Fibroblast of gingiva (primary cell): Measurements from ENCODE around the gene SPATA1.
"Not testable (repeated sequence)": the region's sequence is repeated elsewhere in the genome, so short reads cannot be mapped to it uniquely, and the experiment has no call there.

Experiments used
- DNase-seq: peaks from one replicate; pipeline ENCODE4 v3.0.0-alpha.2; 2011; ENCODE audit warnings: low read depth

SPATA1 gene

GRCh38 chr1:84506002-84506728 lies at the start of gene SPATA1, which contains the start of gene GNG5:
SPATA1 (plus strand) TSS chr1:84506386; CDS start chr1:84516360, 9,974 bp downstream.
GNG5 (minus strand) TSS chr1:84506581; CDS start chr1:84506091, 490 bp downstream.
- DNase-seq: peak; percentile 95

- no peak for DNase-seq
Measured at GRCh38 chr1:84462118-84462517, 44.1 kb upstream of the SPATA1 start.

GRCh38 chr1:84467298-84467697 lies 38.9 kb upstream of the SPATA1 start:
- no peak for DNase-seq

GRCh38 chr1:84476225-84476624 lies 30.0 kb upstream of the SPATA1 start:
- no peak for DNase-seq

- DNase-seq: peak; percentile 79
Measured at GRCh38 chr1:84478876-84479868, 27.0 kb upstream of the SPATA1 start, which contains the start of gene RPF1. RPF1 (plus strand) TSS chr1:84479266; CDS start chr1:84479282, 16 bp downstream.

- DNase-seq: no peak
Measured at GRCh38 chr1:84479998-84480397, 26.2 kb upstream of the SPATA1 start.

GRCh38 chr1:84480650-84481049 lies 25.5 kb upstream of the SPATA1 start:
- no peak for DNase-seq

- DNase-seq: no peak
Measured at GRCh38 chr1:84481317-84481716, 24.9 kb upstream of the SPATA1 start.

- DNase-seq: no peak
Measured at GRCh38 chr1:84488107-84488506, 18.1 kb upstream of the SPATA1 start.

GRCh38 chr1:84489766-84490165 lies 16.4 kb upstream of the SPATA1 start:
- DNase-seq: peak; percentile 25

- no peak for DNase-seq
Measured at GRCh38 chr1:84492726-84493125, 13.5 kb upstream of the SPATA1 start.

GRCh38 chr1:84493747-84494146 lies 12.4 kb upstream of the SPATA1 start:
- DNase-seq: no peak

- no peak for DNase-seq
Measured at GRCh38 chr1:84496498-84496897, 9.7 kb upstream of the SPATA1 start.

- DNase-seq: no peak
Measured at GRCh38 chr1:84497631-84498275, 8.4 kb upstream of the SPATA1 start.

- no peak for DNase-seq
Measured at GRCh38 chr1:84502927-84503326, 3.3 kb upstream of the SPATA1 start.

- peak; percentile 49 for DNase-seq
Measured at GRCh38 chr1:84504580-84505492, 1.4 kb upstream of the SPATA1 start.

GRCh38 chr1:84505493-84506001 lies 639 bp upstream of the SPATA1 start:
- DNase-seq: peak; percentile 57

GRCh38 chr1:84506729-84507453 lies 705 bp downstream of the SPATA1 start:
- no peak for DNase-seq

- DNase-seq: not testable (repeated sequence)
Measured at GRCh38 chr1:84507887-84508286, 1.7 kb downstream of the SPATA1 start.

- DNase-seq: no peak
Measured at GRCh38 chr1:84508510-84508909, 2.3 kb downstream of the SPATA1 start.
